ENCODE measurements around the gene PHF14. TPM values are rescaled to one million over a fixed set of nuclear protein-coding genes. Genes with fewer than 3 reads are reported as not detected.

PHF14 gene
- total RNA-seq, 1 donor from 2014 or later: 66.5 TPM

GRCh38 chr7:11194492-11194891 is 220.8 kb downstream of the PHF14 start:
- Mint-ChIP-seq H3K27ac (no peak overlapping the region), H3K27me3 (peaks cover 11% of the 10 kb centered on the region)

DNA sequence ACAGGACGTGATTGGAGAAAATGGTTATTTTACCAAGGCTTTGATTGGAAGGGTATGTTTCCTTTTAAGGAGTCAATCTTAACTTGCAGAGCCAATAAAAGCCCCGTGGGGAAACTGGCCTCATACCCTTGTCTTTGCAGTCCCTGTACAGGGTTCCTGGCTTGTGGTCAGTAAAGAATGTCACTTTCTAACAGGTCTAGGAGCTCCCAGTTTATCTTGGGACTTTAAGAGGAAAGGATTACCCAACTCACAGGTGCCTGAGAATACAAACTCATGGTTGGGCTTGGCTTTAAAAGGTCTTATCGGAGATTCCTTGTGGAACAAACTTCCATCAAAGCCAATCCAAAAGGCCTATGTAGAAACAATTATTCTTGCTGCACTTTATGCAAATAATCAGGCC is 221.8 kb downstream of the PHF14 start:
- Mint-ChIP-seq H3K36me3 (no peaks in the 10 kb centered on the region), H3K4me1 (ENCODE audit: unreplicated experiment) (peaks cover 30% of the 10 kb centered on the region), H3K27me3 (peaks cover 11% of the 10 kb centered on the region), H3K27ac (no peak overlapping the region), H3K4me3 (no peak overlapping the region), H3K9me3 (no peaks in the 10 kb centered on the region)
- TF ChIP-seq, protein P1, sequence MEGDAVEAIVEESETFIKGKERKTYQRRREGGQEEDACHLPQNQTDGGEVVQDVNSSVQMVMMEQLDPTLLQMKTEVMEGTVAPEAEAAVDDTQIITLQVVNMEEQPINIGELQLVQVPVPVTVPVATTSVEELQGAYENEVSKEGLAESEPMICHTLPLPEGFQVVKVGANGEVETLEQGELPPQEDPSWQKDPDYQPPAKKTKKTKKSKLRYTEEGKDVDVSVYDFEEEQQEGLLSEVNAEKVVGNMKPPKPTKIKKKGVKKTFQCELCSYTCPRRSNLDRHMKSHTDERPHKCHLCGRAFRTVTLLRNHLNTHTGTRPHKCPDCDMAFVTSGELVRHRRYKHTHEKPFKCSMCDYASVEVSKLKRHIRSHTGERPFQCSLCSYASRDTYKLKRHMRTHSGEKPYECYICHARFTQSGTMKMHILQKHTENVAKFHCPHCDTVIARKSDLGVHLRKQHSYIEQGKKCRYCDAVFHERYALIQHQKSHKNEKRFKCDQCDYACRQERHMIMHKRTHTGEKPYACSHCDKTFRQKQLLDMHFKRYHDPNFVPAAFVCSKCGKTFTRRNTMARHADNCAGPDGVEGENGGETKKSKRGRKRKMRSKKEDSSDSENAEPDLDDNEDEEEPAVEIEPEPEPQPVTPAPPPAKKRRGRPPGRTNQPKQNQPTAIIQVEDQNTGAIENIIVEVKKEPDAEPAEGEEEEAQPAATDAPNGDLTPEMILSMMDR (conservative IDR thresholded peaks at IDR 0.05): no peak
- DNase-seq (ENCODE audit: extremely low spot score, unreplicated experiment): no peak

More at GRCh38 chr7:11194492-11194891, 220.8 kb downstream of the PHF14 start:
- H3K9me3 Mint-ChIP-seq: no peaks in the 10 kb centered on the region
- H3K4me3 Mint-ChIP-seq: no peak overlapping the region
- peaks cover 31% of the 10 kb centered on the region for H3K4me1 Mint-ChIP-seq (ENCODE audit: unreplicated experiment)
- TF ChIP-seq, protein P1 (conservative IDR thresholded peaks at IDR 0.05): no peak
- DNase-seq (ENCODE audit: extremely low spot score, unreplicated experiment): no peak
- H3K36me3 Mint-ChIP-seq: no peaks in the 10 kb centered on the region

DNA sequence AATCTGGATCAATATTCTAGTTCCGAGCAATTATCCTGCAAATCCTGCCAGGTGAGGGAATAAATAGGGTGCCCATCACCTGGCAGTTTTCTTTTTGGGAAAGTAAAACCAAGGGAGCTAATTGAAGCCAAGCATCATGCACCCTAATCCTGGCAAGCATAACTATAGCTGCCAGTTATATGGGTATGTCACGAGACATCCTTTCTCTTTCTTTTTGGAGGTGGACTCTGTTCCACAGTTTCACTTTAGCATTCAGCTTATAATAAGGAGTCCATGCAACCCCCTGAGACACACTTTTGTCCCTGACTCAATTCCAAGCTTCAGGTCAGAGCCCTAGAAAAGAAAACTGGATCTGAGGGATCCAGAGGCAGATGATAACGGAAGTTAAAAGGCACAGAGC is 222.5 kb downstream of the PHF14 start:
- H3K36me3 Mint-ChIP-seq: no peaks in the 10 kb centered on the region
- H3K4me3 Mint-ChIP-seq: no peak overlapping the region
- peaks cover 24% of the 10 kb centered on the region for H3K4me1 Mint-ChIP-seq (ENCODE audit: unreplicated experiment)
- TF ChIP-seq, protein P1 (conservative IDR thresholded peaks at IDR 0.05): no peak
- H3K27ac Mint-ChIP-seq: no peak overlapping the region
- no peak for DNase-seq (ENCODE audit: extremely low spot score, unreplicated experiment)
- no peaks in the 10 kb centered on the region for H3K9me3 Mint-ChIP-seq
- peaks cover 10% of the 10 kb centered on the region for H3K27me3 Mint-ChIP-seq

DNA sequence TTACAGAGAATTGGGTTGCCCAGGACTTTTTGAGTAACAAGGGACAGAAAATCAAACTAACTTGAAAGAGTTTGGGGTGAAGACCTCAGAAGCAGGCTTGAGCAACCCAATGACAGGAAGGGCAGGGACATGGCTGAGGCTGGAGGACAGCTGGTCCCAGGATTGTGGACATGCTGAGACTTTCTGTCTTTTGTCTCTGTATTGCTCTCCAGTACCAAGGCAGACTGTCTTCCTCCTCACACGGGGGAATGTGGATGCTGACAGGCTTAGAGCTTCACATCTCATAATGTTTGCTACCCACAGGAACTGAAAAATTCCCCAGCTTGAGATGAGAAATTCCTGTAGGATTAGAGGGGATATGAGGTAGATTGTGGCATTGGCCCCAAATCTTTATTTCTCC is 229.6 kb downstream of the PHF14 start:
- DNase-seq (ENCODE audit: extremely low spot score, unreplicated experiment): no peak
- Mint-ChIP-seq H3K9me3 (no peaks in the 10 kb centered on the region), H3K36me3 (no peaks in the 10 kb centered on the region), H3K4me1 (ENCODE audit: unreplicated experiment) (peaks cover 28% of the 10 kb centered on the region), H3K27me3 (no peaks in the 10 kb centered on the region), H3K4me3 (no peak overlapping the region), H3K27ac (no peak overlapping the region)
- TF ChIP-seq, protein P1 (conservative IDR thresholded peaks at IDR 0.05): no peak

DNA sequence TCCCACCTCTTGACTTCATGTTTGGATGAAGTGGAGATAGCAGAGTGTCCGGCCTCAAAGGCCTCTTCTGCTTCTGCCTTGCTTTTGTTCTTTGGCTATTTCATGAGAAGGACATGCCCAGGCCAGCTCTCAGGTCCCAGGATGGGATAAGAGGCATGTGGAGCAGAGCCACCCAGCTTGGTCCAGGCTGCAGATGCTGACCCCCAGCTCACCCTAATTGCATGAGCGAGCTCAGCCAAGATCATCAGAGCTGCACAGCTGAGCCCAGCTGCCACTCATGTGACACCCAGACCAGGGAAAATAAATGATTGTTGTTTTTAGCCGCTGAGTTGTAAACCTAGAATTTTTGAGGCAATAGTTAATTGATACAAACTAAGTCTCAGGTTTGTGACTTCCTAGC is 230.0 kb downstream of the PHF14 start:
- Mint-ChIP-seq H3K27ac (no peak overlapping the region), H3K36me3 (no peaks in the 10 kb centered on the region), H3K4me1 (ENCODE audit: unreplicated experiment) (peaks cover 28% of the 10 kb centered on the region), H3K9me3 (no peaks in the 10 kb centered on the region), H3K27me3 (no peaks in the 10 kb centered on the region), H3K4me3 (no peak overlapping the region)
- TF ChIP-seq, protein P1 (conservative IDR thresholded peaks at IDR 0.05): no peak
- no peak for DNase-seq (ENCODE audit: extremely low spot score, unreplicated experiment)
